HL-60 (cell line): ENCODE data around the gene WHAMM.

Experiments used
- DNase-seq, 2 experiments: peaks; one replicate each; pipeline ENCODE4 v3.0.0-alpha.2; 2010 to 2020; ENCODE audit warnings: low read depth in 1 of 2, low spot score in 1 of 2
- H3K27ac ChIP-seq: fragments of 250-450 bp; sonication (Bioruptor Pico); replicated peaks from 2 replicates; pipeline ENCODE4 v1.5.1; 2020; ENCODE audit warnings: mild to moderate bottlenecking, moderate library complexity
- H3K27me3 ChIP-seq: fragments of 250-450 bp; sonication (Bioruptor Pico); 2 replicates; pipeline ENCODE4 v1.5.1; 2021; ENCODE audit warnings: mild to moderate bottlenecking, moderate library complexity; ENCODE audit not compliant: insufficient read depth, poor library complexity, severe bottlenecking
- H3K4me3 ChIP-seq: replicated peaks from 2 replicates; pipeline ENCODE4 v1.5.1; 2011; ENCODE audit warnings: mild to moderate bottlenecking, control low read depth, low read length; ENCODE audit not compliant: insufficient read depth
- GABPA ChIP-seq: IDR thresholded peaks from 2 replicates; pipeline ENCODE4 v1.6.1; 2012; ENCODE audit warnings: low read depth
- POLR2AphosphoS5 ChIP-seq: IDR thresholded peaks from 2 replicates; pipeline ENCODE4 v1.6.1; 2012; ENCODE audit warnings: low read depth
- REST ChIP-seq: IDR thresholded peaks from 2 replicates; pipeline ENCODE4 v1.6.1; 2012; ENCODE audit warnings: low read depth; ENCODE audit not compliant: insufficient replicate concordance
- SPI1 ChIP-seq: IDR thresholded peaks from 2 replicates; pipeline ENCODE4 v1.6.1; 2012; ENCODE audit warnings: low read depth, mild to moderate bottlenecking, borderline replicate concordance
- TF ChIP-seq, protein P1 (sequence below): IDR thresholded peaks from one replicate; pipeline ENCODE4 v1.5.1; 2011; ENCODE audit warnings: low read length, control low read depth, inconsistent platforms; ENCODE audit not compliant: insufficient read depth

WHAMM gene

DNA sequence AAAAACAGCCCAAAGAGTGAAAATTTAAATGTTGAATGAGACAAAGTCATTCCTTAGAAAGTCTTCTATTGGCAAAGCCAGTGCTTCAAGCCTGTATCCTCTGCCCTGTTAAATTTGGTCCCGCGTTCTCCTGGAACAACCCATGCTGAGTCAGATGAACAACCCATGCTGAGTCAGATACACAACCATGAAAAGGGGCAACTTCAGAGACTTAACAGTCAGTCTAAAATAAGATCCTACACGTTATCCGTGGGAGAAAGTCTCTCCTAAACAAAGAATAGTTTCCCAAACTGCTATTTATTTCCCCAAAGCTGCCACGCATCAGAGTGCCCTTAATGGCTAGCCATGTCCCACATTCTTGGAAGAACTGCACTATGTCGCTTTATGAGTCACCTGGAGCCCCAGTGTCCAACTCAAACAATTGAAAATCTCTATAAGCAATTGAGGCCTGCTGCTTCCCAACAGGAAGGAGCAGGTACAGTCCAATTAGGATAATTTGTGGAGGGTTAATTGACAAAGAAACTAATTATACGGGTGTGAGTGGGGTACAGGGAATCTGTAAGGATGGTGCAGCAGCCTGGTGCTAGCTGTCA, 66.1 kb downstream of the WHAMM start:
- Histone ChIP-seq H3K27ac (no peak overlapping the region), H3K27me3 (no peaks in the 10 kb centered on the region)
- DNase-seq: no peak

DNA sequence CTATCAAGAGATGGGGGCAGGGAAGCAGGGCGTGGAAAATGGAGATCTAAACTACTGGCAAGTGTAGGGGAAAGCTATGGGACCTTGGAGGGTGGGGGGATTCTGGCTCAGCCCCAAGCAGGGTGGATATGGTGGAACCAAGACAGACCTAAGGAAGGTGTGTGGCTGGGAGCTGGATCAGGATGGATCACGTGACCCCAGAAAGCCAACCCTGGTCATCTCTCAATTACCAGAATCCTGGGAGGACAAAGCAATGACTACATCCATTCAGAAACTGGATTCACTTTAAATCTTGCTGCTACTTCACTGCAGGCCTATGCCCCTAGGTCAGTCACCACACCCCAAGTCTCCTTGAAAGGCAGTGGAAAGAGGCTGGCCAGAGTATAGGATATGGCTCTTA, 68.4 kb downstream of the WHAMM start:
- no peak for DNase-seq
- TF ChIP-seq SPI1: no peak
- no peak for TF ChIP-seq POLR2AphosphoS5
- TF ChIP-seq, protein P1, sequence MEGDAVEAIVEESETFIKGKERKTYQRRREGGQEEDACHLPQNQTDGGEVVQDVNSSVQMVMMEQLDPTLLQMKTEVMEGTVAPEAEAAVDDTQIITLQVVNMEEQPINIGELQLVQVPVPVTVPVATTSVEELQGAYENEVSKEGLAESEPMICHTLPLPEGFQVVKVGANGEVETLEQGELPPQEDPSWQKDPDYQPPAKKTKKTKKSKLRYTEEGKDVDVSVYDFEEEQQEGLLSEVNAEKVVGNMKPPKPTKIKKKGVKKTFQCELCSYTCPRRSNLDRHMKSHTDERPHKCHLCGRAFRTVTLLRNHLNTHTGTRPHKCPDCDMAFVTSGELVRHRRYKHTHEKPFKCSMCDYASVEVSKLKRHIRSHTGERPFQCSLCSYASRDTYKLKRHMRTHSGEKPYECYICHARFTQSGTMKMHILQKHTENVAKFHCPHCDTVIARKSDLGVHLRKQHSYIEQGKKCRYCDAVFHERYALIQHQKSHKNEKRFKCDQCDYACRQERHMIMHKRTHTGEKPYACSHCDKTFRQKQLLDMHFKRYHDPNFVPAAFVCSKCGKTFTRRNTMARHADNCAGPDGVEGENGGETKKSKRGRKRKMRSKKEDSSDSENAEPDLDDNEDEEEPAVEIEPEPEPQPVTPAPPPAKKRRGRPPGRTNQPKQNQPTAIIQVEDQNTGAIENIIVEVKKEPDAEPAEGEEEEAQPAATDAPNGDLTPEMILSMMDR: no peak
- TF ChIP-seq REST: no peak
- TF ChIP-seq GABPA: no peak
- Histone ChIP-seq H3K27ac (no peak overlapping the region), H3K27me3 (no peaks in the 10 kb centered on the region), H3K4me3 (no peak overlapping the region)

More for the DNA sequence above, 66.1 kb downstream of the WHAMM start:
- TF ChIP-seq SPI1: no peak
- no peak for TF ChIP-seq GABPA
- no peak for TF ChIP-seq POLR2AphosphoS5
- TF ChIP-seq REST: no peak
- TF ChIP-seq, protein P1: no peak
- H3K4me3 ChIP-seq: no peak overlapping the region

DNA sequence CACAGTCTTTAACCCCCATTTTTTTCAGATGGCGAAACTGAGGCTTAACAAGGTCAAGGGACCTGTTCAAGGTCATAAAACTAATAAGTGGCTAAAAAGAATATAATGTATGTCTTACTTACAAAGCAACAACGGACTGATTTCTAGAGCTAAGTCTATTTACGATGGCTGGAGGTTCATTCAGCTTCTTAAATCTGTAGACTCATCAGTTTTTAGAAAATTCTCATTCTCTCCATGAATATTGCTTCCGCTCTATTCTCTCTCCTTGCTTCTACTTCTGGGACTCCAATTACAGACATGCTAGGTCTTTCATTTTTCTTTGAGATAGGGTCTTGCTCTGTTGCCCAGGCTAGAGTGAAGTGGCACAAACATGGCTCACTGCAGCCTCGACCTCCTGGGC, 68.9 kb downstream of the WHAMM start:
- Histone ChIP-seq H3K27ac (no peak overlapping the region), H3K4me3 (no peak overlapping the region), H3K27me3 (no peaks in the 10 kb centered on the region)
- no peak for DNase-seq
- TF ChIP-seq, protein P1: no peak
- TF ChIP-seq SPI1 (no peak), GABPA (no peak), POLR2AphosphoS5 (no peak), REST (no peak)
